Fibroblast of skin of abdomen (primary cell): ENCODE data around the gene PLCG1. TPM values are rescaled to one million over a fixed set of nuclear protein-coding genes. Genes with fewer than 3 reads are reported as not detected.
"Not testable (repeated sequence)": the region's sequence is repeated elsewhere in the genome, so short reads cannot be mapped to it uniquely, and the experiment has no call there.

Experiments
- DNase-seq: peaks from one replicate; pipeline ENCODE4 v3.0.0-alpha.2; 2013
- polyA plus RNA-seq, 2 experiments: library from polyadenylated mRNA; unstranded; fragments of 120-200 nt; gene quantifications; one replicate each; pipeline ENCODE4 v1.2.1, GENCODE V29; 2013; ENCODE audit not compliant: insufficient read length in 2 of 2

PLCG1 gene
- polyA plus RNA-seq (2013, experiment 1 of 2; ENCODE audit: insufficient read length), result 79.2 TPM
- polyA plus RNA-seq (2013, experiment 2 of 2; ENCODE audit: insufficient read length), result 79.5 TPM

DNA sequence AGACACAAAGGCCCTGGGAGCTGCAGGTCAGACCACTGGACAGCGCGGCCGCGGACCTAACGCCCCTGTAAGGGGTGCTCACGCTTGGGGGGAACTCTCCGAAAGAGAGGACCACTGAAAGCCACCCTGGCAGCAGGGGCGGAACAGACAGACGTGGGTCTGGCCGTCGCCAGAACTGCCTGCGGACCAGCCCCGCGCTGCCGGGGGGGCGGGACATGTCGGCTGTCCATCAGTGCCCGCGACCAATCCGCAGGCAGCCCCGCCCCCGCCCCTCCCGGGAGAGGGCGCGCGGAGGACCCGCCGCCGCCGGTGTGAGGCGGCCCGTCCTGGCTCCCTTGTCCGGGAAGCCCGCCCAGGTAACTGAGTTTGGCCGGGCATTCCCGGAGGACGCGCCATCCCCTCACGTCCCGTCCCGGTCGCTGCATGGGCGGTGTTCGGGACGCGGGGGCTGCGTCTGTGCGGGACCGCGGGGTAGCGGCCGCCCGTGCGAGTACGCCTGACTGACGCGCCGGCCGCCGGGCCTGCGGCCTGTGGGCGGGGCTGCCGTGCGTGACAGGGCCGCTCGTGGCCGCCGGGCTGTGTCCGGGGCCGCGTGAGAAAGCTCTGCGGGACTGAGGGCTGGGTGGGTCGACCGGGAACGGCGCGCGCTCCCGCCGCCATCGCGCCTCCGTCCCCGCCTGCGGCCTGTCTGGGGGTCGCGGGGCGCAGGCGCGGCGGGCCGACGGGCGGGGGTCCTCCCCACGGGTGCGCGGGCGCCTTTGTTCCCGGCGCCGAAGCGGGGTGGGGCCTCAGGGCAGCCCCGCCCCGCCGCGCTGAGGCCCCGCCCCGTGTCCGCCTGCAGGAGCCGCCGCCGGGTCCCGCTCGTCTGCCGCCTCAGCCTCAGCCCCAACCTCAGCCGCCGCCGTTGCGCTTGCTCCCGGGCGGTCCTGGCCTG lies at the start of gene PLCG1:
Gene PLCG1 (plus strand): TSS at position 864 of the 934 bp plus-strand sequence. CDS start 99 bp downstream, outside the sequence.
- peak; percentile 85 for DNase-seq

DNA sequence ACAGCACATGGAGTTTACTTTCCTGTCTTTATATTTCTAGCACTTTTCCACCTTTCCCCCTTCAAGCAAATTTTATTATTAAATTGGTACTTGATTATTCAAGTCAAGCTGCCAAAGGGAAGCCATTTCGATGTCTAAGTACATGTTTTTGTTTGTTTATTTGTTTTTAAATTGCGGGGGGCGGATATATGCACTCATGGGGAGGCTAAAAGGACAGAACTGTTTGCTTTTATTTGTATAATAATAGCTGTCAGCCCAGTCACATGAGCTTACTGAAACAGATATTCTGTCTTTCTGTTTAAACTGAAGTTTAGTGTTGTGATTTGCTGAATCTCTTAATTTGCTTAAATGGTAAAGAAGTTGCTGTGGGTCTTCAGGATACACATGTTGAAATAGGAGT lies 49.6 kb upstream of the PLCG1 start:
- no peak for DNase-seq

DNA sequence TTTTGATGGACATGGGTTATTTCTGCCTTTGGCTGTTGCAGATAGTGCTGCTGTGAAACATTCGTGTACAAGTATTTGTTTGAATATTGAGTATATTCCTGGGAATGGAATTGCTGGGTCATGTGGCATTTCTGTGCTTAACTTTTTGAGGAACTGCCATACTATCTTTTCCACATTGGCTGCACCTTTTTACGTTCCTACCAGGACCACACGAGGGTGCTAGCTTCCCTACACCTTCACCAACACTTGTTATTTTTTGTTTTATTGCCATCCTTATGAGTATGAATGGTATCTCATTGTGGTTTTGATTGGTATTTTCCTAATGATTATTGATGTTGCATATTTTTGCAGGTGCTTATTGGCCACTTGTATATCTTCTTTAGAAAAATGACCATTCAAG lies 47.8 kb upstream of the PLCG1 start:
- DNase-seq, result no peak

DNA sequence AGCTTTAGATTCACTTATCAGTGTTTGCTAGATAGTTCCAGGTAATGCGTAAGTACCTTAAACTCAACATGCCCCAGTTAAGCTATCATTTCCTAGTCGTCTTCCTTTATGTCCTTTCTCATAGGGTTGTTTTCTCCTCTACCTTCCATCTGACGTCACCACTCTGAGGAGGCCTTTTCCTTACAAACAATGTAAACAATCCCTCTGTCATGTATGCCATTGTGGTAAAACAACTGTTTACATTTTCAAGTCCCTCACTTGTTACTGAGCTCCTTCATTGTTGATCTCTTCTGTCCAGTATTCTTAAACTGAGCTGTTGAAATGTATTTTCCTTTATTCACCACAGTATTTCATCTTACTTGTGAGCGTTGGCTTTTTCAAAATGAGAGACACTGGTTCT lies 45.4 kb upstream of the PLCG1 start:
- DNase-seq, result no peak

DNA sequence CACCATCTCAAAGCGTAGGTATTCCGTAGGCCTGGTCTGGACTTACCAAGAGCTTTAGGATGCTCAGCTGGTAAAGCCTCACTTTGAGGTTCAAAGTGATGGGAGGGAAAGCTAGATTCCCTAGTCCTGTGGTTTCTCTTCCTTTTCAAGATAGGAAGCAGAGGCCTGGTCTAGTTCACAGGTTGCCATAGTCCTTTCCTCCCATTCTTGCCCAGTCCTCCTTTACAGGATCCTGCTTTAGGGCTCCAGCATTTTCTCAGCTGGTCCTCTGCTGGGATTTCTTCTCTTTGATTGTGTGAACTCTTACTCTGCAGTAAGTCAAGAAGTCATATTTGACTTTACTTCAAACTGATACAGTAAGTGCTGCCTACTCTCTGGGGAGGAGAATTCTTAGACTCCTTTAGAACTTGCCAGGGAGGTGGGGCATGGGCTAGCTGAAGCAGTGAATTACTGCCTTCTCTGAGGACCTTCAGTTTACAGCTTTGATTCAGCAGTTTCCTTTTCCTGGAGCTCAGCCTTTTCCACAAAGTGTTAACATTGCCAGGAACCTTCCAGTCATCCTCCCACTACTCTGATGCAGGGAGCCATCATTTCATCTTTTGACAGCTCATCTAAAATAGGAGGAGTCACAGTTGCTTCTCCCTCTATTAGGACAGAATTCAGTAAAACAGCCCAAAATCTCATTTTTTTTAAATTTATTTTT lies 42.8 kb upstream of the PLCG1 start:
- DNase-seq, result peak; percentile 41

DNA sequence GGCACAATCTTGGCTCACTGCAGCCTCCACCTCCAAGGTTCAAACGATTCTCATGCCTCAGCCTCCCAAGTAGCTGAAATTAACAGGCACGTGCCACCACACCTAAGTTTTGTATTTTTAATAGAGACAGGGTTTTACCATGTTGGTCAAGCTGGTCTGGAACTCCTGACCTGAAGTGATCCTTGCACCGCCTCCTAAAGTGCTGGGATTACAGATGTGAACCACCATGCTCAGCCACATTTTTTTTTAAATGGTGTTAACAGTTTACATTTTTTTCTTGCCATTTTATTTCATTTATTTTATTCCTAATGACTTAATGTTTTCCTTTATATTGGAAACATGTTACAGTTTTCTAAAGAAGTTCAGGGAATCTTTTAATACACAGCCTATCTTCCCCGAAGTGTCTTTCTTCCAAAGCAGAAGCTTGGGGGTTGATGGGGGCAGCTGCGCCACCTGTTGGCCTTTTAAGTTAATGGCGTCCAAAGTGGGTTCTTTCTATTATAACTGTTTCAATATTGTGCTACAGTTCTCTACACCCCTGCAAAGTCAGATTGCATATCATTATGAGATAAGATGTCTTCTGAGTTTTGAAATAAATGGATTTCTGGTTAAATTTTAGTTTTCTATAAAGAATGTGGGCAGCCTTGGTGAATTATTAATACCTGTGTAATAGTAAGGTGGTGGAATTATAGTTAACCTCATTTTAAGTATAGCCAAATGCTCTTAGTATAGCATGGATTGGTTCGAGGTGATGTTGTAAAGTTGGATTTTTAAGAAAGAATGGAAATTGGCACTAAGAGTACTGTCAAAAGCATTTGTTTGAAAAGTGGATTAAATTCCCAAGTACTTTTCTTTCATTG lies 42.0 kb upstream of the PLCG1 start:
- peak; percentile 59 for DNase-seq

DNA sequence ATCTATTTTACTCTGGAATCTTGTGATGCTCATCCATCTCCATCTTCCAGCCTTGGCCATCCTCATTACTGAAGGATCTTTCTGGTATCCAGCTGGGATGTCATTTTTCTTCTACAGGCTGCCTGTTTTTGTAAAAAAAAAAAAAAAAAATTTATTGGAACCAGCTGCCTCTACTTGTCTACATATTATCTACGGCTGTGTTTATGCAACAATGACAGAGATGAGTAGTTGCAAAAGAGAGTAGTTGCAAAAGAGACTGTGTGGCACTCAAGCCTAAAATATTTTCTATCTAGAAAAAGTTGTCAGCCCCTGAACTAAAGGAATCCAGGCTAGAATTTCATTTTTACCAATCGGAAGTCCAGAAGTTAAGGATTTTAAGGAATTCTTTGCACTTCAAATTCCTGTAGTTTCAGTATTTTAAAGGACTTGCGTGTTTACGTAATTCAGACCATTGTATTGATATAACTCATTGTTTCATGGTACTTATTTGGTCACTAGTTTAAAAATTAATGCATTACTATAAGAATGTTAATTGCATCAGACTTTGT lies 38.6 kb upstream of the PLCG1 start:
- DNase-seq, result peak; percentile 82

DNA sequence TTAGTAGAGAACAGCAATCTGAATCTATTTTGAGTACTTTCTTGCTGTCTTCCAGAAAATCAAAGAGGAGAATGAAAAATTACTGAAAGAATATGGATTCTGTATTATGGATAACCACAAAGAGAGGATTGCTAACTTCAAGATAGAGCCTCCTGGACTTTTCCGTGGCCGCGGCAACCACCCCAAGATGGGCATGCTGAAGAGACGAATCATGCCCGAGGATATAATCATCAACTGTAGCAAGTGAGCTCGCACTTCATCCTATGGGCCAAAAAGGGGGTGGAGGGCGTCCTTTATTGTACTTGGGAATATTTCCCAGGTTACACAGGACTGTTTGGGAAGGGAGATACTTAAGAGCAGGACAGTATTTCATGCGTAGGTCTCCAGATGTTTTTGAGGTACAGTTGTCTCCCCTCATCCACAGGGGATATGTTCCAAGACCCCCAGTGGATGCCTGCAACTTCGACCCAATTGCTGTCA lies 37.3 kb upstream of the PLCG1 start:
- peak; percentile 31 for DNase-seq

DNA sequence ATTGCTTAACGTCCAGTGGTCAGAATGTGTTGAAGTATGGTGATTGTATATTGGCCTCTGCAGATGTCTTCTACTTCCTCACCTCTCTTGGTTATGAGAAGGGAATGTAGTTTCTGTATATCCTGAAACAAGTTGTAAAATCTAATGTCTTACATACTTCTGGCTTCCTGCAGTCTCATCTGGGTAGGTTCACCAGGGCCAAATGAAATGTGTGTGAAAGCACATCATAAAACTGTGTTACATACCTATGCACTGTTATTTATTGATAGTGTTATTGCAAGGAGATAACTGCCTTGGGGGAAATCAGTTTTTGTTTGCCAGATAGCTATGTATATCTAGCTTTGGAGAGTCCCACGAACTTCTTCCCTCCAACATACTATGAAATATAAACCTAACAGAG lies 35.7 kb upstream of the PLCG1 start:
- no peak for DNase-seq

DNA sequence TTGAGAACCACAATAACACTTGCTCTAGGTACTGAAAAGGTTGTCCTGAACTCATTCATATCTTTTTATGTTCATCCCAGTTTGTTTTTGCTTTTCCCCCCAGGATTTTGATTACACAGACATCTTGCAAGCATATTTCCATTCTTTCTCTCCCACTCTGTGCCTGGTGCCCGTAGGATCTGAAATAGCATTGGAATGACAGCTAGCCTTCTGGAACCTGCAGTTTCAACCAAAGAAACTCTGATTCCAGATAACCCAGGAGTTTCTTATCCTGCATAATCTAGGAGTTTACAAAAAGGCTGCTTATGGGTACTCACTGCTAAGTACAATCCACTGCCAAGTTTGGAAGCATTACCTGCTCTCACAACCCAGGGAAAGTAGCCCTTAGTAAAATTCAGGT lies 28.8 kb upstream of the PLCG1 start:
- DNase-seq, result no peak

DNA sequence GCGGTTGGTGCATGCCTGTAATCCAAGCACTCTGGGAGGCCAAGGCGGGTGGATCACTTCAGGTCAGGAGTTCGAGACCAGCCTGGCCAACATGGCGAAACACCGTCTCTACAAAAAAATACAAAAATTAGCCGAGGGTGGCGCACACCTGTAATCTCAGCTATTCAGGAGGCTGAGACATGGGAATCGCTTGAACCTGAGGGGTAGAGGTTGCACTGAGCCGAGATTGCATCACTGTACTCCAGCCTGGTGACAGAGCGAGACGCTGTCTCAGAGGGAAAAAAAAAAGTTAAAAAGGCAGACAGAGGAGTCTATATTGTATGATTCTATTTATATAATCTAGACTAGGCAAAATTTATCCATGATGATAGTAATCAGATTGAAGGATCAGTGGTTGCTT lies 27.3 kb upstream of the PLCG1 start:
- DNase-seq, result no peak

DNA sequence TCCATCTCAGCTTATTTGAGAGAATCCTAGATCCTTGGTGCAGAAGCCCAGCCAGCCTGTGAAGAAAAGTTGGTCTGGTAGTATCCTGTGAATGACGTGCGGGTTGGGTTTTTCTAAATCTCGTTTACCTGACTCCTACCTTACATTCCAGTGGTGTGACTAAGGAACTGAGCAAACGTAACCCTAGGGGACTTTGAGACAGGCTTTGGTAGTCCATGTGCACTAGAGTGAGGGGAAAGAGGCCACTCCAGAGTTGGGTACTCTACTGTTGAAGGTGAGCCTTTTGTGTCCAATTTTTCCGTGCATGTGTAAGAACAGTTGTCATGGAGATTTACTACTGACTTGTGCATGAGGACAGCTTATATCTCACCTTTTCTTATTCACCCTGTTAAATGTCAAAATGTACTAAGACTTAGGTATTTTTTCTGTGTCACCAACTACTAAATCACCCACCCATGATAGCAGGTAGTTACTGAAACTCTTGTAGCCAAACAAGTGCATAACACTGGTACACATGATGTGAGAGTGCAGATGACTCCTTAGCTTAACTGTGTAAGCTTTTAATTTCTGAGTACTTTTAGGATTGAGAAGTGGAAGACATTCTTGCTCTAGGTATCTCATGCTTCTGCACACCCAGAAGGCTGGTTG lies 26.3 kb upstream of the PLCG1 start:
- no peak for DNase-seq

DNA sequence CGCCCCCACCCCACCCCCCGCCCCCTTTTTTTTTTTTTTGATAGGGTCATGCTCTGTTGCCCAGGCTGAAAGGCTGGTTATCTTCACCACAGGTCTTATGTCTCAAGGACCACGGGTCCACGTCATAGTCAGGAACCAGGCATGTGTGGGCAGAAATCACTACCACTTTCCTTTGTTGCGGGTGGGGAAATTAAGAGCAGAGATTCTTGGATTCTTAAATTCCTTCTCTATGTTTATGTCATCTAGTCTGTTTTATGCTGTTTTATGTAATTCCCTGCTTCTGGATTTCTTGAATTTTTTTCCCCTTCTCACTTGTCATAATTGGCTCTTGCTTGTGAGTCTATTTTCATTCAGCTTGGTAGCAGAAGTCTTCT lies 25.8 kb upstream of the PLCG1 start:
- DNase-seq, result no peak

DNA sequence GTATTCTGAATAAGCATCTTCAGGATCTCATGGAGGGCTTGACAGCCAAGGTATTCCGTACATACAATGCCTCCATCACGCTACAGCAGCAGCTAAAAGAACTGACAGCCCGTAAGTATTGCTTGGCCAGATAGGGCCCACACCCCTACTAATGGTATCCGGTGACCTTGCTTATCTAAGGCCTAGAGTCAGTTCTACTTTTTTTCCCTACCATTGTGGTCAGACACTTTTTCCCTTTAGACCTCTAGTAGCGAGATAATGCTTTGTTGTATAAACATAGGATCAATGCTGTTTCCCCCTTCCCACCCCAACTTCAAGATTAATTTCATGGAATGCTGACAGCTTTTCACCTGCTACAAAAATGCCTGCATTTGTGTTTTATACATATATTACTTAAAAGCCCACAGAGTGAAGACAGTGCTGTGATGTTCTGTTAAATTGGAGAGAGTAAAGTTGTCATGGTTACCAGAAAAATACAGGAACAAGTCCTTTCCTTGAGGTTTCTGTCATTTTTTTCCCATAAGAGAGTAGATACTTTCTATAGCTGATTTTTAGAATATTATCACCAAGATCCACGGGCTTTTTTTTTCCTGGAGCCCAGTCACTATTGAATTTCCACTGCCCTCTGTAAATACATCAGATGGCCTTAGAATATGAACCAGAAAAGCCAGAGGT lies 20.9 kb upstream of the PLCG1 start:
- DNase-seq, result no peak

DNA sequence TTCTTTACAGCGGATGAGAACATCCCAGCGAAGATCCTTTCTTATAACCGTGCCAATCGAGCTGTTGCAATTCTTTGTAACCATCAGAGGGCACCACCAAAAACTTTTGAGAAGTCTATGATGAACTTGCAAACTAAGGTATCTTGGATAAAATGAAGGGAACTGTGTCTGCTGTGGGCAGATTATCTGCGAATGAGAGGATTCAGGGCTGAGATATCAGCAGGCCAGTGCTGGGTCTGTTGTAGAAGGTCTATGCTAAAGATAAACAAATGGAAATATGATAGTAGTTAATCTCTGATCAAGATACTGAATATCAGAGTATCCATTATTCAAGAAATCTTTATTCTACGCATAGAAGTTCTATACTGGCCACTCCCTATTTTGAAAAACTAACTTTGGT lies 19.2 kb upstream of the PLCG1 start:
- not testable (repeated sequence) for DNase-seq

DNA sequence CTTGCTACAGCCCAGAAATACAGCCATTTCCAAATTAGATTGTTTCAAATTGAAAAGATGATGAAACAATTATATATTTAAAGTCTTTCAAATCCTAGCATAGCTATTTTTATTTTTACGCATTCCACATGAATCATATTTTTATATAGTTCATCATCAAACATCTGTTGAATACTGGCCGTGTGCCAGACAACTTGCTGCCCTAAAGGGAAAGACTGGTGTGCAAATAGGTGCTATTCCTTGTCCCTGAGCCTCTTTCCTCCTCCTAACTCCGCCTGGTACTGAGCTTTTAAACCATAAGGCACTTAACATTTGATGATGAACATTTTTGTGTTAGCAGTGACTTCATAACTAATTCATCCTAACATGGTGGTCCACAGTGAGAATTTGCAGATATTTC lies 18.7 kb upstream of the PLCG1 start:
- DNase-seq, result no peak

DNA sequence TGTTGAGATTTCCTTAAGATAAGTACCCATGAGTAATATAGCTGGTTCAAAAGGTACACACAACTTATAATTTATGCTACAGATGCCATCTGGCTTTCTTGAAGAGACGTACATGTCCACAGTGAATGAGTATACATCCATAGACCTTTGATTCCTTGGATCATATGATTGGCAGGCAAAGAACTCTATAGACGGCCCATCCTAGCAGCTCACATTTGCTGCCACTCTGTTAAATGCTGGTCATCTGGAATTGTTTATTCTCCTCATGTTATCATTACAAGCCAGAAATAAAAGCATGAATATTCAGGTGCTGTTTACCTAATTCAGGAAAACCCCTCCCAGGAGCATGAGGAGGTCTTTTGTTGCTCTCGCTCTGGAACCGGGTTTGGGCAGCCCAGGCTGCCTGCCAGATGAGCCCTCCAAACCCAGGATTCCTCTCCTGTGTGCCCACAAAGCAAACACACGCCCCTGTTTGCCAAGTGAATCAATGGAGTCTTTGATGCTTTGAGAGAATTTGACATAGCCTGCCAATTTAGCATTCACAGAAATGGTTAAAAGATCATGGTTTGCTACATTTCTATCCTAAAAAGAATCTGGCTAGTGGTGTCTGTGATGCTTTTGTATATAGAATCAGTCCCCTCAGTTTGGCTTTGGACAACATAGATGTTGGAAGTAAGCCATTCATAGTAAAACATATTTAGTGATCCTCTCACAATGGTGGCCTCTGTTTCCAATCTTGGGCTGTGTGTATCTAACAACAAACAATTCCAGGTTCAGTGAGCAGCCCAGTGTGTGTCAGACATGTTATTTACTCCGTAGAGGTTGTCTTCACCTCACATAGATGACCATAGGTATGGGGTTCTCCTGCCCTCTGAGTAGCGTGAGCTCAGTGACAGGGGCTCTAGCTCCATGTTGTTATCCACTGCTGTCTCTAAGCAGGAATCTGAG lies 17.5 kb upstream of the PLCG1 start:
- no peak for DNase-seq

DNA sequence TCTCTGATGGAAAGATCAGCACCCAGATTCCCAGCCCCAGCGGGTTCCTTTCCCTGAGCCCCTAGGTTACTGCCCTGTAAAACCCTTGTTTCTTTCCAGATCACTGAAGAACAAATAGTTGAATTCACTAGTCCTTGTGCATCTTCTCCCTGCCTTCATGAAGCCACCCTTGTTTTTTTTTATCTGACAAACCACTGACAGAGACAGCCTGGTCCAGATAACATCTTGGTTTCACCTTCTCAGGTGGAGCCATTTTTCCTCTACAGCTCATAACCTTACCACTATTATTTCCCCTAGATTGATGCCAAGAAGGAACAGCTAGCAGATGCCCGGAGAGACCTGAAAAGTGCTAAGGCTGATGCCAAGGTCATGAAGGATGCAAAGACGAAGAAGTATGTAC lies 15.9 kb upstream of the PLCG1 start:
- no peak for DNase-seq

DNA sequence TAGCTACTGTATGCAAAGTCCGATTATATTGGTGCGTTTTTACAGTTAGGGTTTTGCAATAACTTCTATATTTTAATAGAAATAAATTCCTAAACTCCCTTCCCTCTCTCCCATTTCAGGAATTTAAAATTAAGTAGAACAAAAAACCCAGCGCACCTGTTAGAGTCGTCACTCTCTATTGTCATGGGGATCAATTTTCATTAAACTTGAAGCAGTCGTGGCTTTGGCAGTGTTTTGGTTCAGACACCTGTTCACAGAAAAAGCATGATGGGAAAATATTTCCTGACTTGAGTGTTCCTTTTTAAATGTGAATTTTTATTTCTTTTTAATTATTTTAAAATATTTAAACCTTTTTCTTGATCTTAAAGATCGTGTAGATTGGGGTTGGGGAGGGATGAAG lies 13.7 kb upstream of the PLCG1 start:
- no peak for DNase-seq
